A172 (cell line): Measurements from ENCODE around the gene ZBTB32. TPM values are rescaled to one million over a fixed set of nuclear protein-coding genes. Genes with fewer than 3 reads are reported as not detected.
"Not testable (repeated sequence)": the region's sequence is repeated elsewhere in the genome, so short reads cannot be mapped to it uniquely, and the experiment has no call there.

Experiments
- DNase-seq: peaks from one replicate; pipeline ENCODE4 v3.0.0-alpha.2; 2015; ENCODE audit warnings: low spot score
- total RNA-seq: library from RNA; depleted of rRNA; stranded (reverse); fragments of >200 nt; shearing (Covaris generic); gene quantifications from 2 replicates; pipeline ENCODE4 v1.2.3, GENCODE V29; 2014; rRNA removed

Gene ZBTB32
- not detected in 2 replicates for total RNA-seq

- DNase-seq, result no peak
These were observed at the start of gene ZBTB32 for GRCh38 chr19:35704218-35704617. TSS of gene ZBTB32 (plus strand) at chr19:35704558. CDS start at chr19:35714627, 10,069 bp downstream.

DNA sequence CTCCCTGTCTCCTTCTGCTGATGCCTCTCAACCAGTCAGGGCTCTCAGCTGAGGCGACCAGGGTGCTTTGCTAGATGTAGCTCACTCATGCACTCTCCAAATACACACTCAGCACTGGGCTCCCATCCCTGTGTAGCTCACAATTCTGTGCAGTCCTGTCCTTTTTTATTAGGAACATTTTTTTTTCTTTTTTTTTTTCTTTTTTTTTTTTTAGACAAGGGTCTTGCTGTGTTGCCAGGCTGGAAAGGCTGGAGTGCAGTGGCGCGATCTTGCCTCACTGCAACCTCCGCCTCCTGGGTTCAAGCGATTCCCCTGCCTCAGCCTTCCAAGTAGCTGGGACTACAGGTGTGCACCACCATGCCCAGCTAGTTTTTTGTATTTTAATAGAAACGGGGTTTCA, 49.5 kb upstream of the ZBTB32 start:
- DNase-seq, result not testable (repeated sequence)

DNA sequence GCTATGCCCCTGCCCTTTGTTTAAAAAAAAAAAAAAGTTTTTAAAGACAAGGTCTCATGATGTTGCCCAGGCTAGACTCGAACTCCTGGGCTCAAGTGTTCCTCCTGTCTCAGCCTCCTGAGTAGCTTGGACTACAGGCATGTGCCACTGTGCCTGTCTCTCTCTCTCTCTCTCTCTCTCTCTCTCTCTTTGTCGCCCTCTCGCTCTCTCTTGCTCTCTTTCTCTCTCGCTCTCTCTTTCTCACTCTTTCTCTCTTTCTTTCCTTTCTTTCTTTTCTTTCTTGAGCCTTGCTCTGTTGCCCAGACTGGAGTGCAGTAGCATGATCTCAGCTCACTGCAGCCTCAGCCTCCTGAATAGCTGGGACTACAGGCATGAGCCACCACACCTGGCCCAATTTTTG, 48.8 kb upstream of the ZBTB32 start:
- DNase-seq, result no peak

GRCh38 chr19:35656700-35657099, 47.7 kb upstream of the ZBTB32 start:
- DNase-seq, result no peak

- DNase-seq, result peak; percentile 88
These were observed 46.3 kb upstream of the ZBTB32 start for GRCh38 chr19:35657904-35658700.

DNA sequence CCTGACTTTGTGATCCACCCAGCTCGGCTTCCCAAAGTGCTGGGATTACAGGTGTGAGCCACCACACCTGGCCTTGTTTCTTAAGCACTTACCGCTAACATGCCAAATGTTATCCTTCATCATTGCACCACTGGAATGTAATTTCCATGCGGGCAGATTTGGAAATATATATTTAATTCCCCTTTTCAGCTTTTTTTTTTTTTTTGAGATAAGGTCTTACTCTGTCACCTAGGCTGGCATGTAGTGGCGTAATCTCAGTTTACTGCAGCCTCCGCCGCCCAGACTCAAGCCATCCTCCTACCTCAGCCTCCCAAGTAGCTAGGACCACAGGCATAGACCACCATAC, 42.4 kb upstream of the ZBTB32 start:
- DNase-seq, result no peak

DNA sequence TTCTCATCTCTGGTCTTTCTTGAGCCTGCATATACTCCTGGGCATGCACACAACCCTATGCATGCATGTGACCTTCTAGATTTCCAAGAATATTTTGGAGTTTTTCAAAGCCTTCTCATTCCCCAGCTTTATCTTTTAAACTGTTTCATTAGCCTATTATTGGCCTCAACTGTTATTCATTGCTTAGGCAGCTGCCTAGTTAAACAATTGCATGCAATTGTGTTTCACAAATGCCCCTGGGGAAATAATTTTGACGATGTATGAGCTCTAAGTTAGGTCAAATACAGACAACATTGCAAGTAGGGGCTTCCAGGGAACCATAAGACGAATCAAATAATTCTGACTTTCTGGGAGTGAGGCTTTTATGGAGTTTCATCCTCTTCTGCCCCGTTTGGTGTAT, 40.4 kb upstream of the ZBTB32 start:
- DNase-seq, result no peak

DNA sequence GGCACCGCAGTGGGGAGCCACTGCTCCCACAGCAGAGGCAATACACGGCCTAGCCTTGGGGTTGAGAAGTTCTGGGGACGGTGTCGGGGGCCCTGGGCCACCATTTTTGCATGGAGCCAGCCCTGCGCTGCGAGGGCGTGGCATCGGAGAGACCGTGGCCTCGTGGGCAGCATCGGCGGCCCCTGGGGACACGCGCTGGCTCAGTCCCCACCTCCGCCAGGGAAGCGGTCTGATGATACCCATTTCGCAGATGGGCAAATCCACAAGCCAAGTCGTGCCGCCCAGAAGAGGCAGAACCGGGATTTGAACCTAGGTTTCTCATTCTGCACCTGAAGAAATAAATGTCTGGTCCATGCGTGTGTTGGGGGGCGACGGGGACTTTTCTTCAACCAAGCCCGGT, 39.2 kb upstream of the ZBTB32 start:
- DNase-seq, result no peak

GRCh38 chr19:35665604-35666003, 38.8 kb upstream of the ZBTB32 start:
- DNase-seq, result no peak

DNA sequence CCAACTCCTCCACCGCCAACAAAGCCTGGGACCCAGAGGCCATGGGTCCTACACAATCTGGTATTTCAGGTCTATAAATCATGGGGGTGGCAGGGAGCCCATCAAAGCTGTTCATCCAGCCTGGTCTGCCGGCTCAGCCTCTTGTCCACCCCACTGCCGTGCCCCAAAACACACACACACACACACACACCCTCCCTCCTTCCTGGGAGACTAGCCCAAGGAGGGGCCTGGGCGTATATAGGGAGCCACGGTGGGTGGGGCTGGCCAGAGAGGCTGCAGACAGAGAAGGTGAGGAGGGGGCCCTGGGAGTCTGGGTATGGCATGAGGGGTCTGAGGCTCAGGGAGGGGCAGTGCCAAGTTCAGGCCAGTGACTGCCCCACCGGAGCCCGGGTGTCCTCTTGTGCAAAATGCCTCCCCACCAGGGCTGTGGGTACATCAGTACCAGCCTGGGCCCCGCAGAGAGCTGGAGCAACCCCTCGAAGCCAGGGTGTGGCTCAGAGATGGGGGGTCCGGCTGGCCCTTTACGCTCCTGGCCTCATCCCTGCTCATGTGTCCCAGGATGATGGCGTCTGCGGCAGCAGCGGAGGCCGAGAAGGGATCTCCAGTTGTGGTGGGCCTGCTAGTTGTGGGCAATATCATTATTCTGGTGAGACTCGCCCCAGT, 38.0 kb upstream of the ZBTB32 start, which contains the start of gene UPK1A:
TSS of gene UPK1A (plus strand) at position 267 of the 663 bp plus-strand sequence. CDS start at position 563, 296 bp downstream.
- DNase-seq, result no peak

DNA sequence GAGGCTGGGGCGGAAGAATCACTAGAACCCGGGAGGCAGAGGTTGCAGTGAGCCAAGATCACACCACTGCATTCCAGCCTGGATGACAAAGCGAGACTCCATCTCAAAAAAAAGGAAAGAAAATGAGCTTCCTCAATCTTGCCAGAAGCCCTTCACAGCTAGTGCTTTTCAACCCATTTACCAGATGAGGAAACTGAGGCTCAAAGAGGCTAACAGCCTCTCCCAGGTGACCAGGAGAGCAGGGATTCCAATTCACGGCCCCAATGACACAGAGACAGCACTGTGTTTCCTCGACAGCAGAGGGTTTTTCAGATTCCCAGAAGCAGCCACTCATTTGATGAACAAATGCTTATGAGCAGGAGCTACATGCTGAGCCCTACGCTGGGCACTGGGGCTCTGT, 34.8 kb upstream of the ZBTB32 start:
- no peak for DNase-seq

DNA sequence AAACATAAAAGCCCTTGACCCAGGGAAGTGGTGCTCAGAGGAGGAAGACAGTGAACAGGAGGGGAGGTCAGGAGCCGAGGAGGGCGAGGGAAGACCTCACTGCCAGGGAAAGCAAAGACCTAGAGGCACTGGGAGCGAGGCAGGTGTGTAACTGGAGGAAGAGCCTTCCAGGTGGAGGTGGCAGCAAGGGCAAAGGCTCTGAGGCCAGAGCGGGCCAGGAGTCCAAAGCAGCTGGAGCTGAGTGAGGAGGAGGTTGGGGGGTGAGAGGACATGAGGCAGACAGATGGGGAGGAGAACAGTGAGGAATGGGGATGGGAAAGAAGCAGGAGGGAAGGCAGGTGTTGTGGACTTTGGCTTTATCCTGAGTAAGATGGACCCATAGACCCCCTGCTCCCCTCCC, 34.4 kb upstream of the ZBTB32 start:
- no peak for DNase-seq

GRCh38 chr19:35670686-35671085, 33.7 kb upstream of the ZBTB32 start:
- no peak for DNase-seq

- DNase-seq, result peak; percentile 11
These were observed 32.5 kb upstream of the ZBTB32 start for GRCh38 chr19:35671818-35672217.

- DNase-seq, result peak; percentile 73
These were observed 31.1 kb upstream of the ZBTB32 start for GRCh38 chr19:35673121-35673804.

DNA sequence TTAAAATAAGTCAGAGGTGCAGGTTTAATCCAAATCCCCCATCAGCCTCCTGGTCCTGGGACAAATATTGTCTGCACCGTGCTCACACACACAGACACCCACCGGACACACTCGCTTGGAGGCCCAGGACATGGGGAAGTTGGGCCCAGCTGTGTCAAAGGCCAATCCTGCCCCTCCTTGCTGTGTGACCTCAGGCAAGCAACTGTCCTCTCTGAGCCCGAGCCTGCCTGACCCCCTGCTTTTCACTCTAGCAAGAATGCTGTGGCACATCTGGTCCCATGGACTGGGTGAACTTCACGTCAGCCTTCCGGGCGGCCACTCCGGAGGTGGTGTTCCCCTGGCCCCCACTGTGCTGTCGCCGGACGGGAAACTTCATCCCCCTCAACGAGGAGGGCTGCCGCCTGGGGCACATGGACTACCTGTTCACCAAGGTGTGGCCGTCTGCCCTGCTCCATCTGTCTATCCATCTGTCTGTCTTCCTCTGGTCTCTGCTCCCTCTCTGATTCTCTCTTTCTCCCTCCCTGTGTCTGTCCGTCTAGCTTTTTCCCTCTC, 28.7 kb upstream of the ZBTB32 start:
- no peak for DNase-seq

DNA sequence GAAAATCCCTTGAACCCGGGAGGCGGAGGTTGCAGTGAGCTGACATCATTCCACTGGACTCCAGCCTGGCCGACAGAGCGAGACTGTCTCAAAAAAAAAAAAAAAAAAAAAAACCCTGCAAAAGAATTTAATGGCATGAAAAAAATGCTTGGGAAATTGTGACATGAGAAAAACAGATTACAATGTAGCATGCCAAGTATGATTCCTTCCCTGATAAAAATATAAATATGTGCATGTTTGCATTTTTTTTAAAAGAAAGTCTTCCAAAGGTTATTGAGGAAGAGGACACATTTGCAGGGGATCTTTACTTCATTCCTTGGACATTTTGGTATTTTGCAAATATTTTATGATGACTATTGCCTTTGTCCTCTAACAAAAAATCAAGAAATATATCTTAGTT, 14.5 kb upstream of the ZBTB32 start:
- DNase-seq, result no peak

- not testable (repeated sequence) for DNase-seq
These were observed 13.3 kb upstream of the ZBTB32 start for GRCh38 chr19:35691106-35691505.

GRCh38 chr19:35692010-35692409, 12.3 kb upstream of the ZBTB32 start:
- DNase-seq, result no peak

GRCh38 chr19:35693422-35693821, 10.9 kb upstream of the ZBTB32 start:
- no peak for DNase-seq

DNA sequence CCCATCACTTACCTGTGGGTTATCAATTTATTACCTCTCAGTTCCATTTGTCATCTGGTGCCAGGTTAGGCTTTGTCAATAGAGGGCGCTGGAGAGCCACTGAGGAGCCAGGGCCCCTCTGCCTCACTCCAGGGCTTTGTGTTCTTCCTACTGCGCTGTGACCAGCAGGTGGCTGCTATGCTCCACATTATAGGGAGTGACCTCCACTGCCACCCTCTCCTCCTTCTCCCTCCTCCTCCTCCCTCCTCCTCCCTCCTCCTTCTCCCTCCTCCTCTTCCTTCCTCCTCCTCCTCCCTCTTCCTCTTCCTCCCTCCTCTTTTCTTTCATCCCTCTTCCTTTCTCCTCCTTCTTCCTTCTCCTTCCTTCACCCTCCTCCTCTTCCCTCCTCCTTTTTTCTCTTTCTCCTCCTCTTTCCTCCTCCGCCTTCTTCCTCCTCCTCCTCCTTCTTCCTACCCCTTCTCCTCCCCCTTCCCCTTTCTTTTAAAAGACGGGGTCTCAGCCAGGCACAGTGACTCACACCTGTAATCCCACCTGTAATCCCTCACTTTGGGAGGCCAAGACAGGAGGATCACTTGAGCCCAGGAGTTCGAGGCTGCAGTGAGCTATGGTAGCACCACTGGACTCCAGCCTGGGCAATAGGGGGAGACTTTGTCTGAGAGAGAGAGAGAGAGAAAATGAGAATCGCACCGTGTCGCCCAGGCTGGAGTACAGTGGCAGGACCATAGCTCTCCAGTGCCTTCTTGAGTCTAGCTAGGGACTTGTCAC, 10.3 kb upstream of the ZBTB32 start:
- peak; percentile 90 for DNase-seq
